ENCODE data around the gene POFUT2.
A peak's percentile ranks its signal among the peaks of the same experiment; 100 is the strongest.
"Not testable (repeated sequence)": the region's sequence is repeated elsewhere in the genome, so short reads cannot be mapped to it uniquely, and the experiment has no call there.

The POFUT2 gene

DNA sequence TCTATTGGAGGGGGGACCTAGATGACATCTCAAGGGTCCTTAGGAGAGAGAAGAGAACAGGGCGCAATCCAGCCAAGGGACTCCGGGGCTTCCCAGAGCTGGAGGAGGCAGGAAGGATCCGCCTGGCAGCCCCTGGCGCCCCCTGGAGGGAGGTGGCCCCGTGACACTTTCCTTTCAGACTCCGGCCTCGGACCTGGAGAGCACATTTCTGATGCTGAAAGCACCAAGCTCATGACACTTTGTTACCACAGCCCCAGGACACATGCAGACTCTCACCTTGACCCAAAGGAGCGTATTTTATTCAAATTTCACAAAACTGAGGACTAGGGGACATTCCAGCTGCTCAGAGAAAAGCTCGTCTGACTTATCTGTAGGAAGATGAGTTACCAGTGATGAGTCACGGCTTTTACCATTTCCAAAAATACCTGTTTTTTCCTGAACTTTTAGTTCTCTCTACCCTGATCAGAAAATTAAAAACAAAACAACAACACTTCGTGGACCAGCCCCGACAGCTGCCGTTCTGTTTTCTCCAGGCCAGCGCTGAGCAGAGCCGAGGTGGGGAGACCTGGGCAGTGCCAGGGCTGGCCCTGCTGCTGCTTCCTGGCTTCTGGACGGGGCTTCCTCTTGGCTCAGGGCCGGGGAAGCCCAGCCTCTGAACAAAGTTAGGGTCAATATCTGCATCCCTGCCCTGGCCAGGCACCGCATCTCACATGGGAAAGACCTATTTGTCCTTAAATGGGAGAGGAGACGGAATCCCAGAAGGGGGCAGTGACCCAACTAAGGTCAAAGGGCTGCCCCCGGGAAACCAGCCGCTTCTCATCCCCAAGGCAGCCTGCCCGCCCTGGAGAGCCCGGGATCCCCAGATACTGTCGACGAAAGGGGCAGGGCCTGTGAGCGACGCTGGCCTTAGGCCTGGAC lies 21.6 kb upstream of the POFUT2 start:
- Mint-ChIP-seq H3K4me3 (peak overlapping the region; percentile 0), H3K9me3 (no peaks in the 10 kb centered on the region), H3K27ac (no peak overlapping the region), H3K4me1 (ENCODE audit: low read depth) (peaks cover 11% of the 10 kb centered on the region), H3K36me3 (ENCODE audit: low read depth) (no peaks in the 10 kb centered on the region), H3K27me3 (peaks cover 16% of the 10 kb centered on the region)
- intact Hi-C loops (cut with micrococcal nuclease), result loop anchor here (1.0 to 5.0 kb wide), 3 partner anchors 17 to 169 kb away; no protein-coding TSS in a partner anchor

GRCh38 chr21:45308194-45309068 lies 20.7 kb upstream of the POFUT2 start:
- Mint-ChIP-seq H3K36me3 (ENCODE audit: low read depth) (no peaks in the 10 kb centered on the region), H3K27me3 (peaks cover 14% of the 10 kb centered on the region), H3K27ac (no peak overlapping the region), H3K4me3 (peak overlapping the region; percentile 0), H3K4me1 (ENCODE audit: low read depth) (peaks cover 11% of the 10 kb centered on the region), H3K9me3 (no peaks in the 10 kb centered on the region)
- intact Hi-C loops (cut with micrococcal nuclease), result loop anchor here (1.0 to 5.0 kb wide), 3 partner anchors 16 to 168 kb away; no protein-coding TSS in a partner anchor

GRCh38 chr21:45307597-45308158 lies 20.0 kb upstream of the POFUT2 start:
- Mint-ChIP-seq H3K27me3 (peaks cover 11% of the 10 kb centered on the region), H3K4me1 (ENCODE audit: low read depth) (peaks cover 11% of the 10 kb centered on the region)
- not testable (repeated sequence) for H3K36me3 Mint-ChIP-seq (ENCODE audit: low read depth); H3K9me3 Mint-ChIP-seq; H3K4me3 Mint-ChIP-seq; H3K27ac Mint-ChIP-seq
- intact Hi-C loops (cut with micrococcal nuclease), result loop anchor here (2.0 to 5.0 kb wide), 2 partner anchors 15 to 130 kb away; no protein-coding TSS in a partner anchor

GRCh38 chr21:45306832-45307571 lies 19.3 kb upstream of the POFUT2 start:
- Mint-ChIP-seq H3K4me3 (no peak overlapping the region), H3K27ac (no peak overlapping the region), H3K36me3 (ENCODE audit: low read depth) (no peaks in the 10 kb centered on the region), H3K4me1 (ENCODE audit: low read depth) (peaks cover 11% of the 10 kb centered on the region), H3K27me3 (peaks cover 11% of the 10 kb centered on the region), H3K9me3 (no peaks in the 10 kb centered on the region)
- intact Hi-C loops (cut with micrococcal nuclease), result loop anchor here (5.0 kb wide), 1 partner anchor 130 kb away; no protein-coding TSS in a partner anchor

DNA sequence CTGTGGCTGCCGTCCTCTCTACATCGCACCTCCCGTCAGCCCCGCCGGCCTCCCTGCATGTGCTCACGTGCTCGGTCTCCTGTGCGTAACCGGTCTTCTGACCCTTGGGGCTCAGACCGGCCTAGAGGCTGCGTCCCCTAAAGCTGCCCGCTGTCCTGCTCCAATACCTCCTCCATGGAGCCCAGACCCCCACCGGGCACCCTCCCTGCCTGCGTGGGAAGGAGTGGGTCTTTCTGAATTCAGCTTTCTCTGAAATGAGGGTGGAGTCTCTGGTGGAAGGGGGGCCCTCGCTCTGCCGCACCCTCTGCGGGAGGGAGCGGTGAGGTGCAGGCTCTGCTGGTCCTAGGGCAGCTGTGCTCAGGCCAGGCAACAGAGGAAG lies 18.7 kb upstream of the POFUT2 start:
- intact Hi-C loops (cut with micrococcal nuclease), result loop anchor here (5.0 kb wide), 1 partner anchor 131 kb away; no protein-coding TSS in a partner anchor
- Mint-ChIP-seq H3K27ac (no peak overlapping the region), H3K36me3 (ENCODE audit: low read depth) (no peaks in the 10 kb centered on the region), H3K9me3 (no peaks in the 10 kb centered on the region), H3K4me3 (no peak overlapping the region), H3K4me1 (ENCODE audit: low read depth) (peaks cover 11% of the 10 kb centered on the region), H3K27me3 (peaks cover 11% of the 10 kb centered on the region)

- Mint-ChIP-seq H3K4me3 (no peak overlapping the region), H3K36me3 (ENCODE audit: low read depth) (no peaks in the 10 kb centered on the region), H3K9me3 (no peaks in the 10 kb centered on the region), H3K27ac (no peak overlapping the region), H3K4me1 (ENCODE audit: low read depth) (peaks cover 11% of the 10 kb centered on the region), H3K27me3 (peaks cover 11% of the 10 kb centered on the region)
- intact Hi-C loops (cut with micrococcal nuclease), result loop anchor here (5.0 kb wide), 1 partner anchor 131 kb away; no protein-coding TSS in a partner anchor
Observed at GRCh38 chr21:45305836-45306235, 18.1 kb upstream of the POFUT2 start.

- Mint-ChIP-seq H3K27ac (no peak overlapping the region), H3K27me3 (peaks cover 11% of the 10 kb centered on the region)
Observed at GRCh38 chr21:45304945-45305344, 17.2 kb upstream of the POFUT2 start.

DNA sequence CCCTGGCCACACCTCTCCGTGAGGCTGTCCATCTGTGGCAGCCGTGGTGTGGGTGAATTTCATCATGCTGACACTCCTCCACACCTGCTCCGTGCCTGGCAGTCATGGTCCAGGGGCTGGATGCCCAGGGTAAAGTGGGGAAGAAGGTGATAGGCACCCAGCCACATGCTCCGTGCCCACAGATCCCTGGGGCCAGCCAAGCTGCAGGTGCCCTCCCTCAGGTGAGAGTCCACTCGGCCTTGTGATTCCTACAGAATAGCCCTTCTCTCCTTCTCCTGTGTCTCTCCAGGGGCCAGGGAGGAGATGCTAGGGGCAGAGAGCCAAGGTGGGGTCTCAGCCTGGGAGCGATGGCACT lies 16.8 kb upstream of the POFUT2 start:
- Mint-ChIP-seq H3K27me3 (peaks cover 11% of the 10 kb centered on the region), H3K27ac (no peak overlapping the region)

More at GRCh38 chr21:45304945-45305344, 17.2 kb upstream of the POFUT2 start:
- no peaks in the 10 kb centered on the region for H3K9me3 Mint-ChIP-seq
- intact Hi-C loops (cut with micrococcal nuclease), result loop anchor here (5.0 kb wide), 1 partner anchor 132 kb away; no protein-coding TSS in a partner anchor
- H3K4me1 Mint-ChIP-seq (ENCODE audit: low read depth), result peaks cover 11% of the 10 kb centered on the region
- H3K36me3 Mint-ChIP-seq (ENCODE audit: low read depth), result no peaks in the 10 kb centered on the region
- no peak overlapping the region for H3K4me3 Mint-ChIP-seq

DNA sequence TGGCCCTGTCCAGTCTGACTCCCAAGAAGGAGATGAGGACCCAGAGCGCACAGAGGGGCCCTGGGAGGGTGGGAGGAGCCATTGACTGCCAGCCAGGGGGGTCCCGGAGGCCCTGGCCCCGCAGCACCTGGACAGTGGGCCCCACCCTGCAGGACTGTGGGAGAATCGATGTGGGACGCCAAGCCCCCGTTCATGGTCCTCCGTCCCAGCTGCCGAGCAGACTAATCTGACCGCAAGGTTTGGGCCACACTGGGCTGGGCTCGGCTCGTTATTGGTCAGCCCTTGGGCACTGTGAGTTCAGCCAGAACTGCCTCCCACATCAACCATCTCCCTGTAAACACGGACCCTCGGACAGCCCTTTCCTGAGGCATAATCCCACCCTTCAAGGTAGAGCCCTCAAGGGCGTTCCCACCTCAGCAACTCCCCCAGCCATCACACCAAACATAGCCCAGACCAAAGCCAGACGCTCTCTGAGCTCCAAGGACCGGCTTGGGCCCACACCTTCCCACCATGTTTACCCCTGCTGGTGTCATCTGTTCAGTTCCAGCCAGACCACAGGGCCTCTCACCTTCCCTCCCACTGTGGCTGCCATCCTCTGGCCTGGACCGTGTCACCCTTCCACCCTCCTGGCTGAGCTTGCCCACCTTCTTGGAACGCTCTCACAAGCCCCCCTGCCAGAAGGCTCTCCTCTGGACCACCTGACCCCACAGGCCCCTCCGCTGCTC lies 16.2 kb upstream of the POFUT2 start:
- no peak overlapping the region for H3K27ac Mint-ChIP-seq
- intact Hi-C loops (cut with micrococcal nuclease), result no loop called here

More for the DNA sequence above, 16.8 kb upstream of the POFUT2 start:
- peaks cover 10% of the 10 kb centered on the region for H3K4me1 Mint-ChIP-seq (ENCODE audit: low read depth)
- no peaks in the 10 kb centered on the region for H3K9me3 Mint-ChIP-seq
- H3K36me3 Mint-ChIP-seq (ENCODE audit: low read depth), result no peaks in the 10 kb centered on the region
- intact Hi-C loops (cut with micrococcal nuclease), result no loop called here
- no peak overlapping the region for H3K4me3 Mint-ChIP-seq

DNA sequence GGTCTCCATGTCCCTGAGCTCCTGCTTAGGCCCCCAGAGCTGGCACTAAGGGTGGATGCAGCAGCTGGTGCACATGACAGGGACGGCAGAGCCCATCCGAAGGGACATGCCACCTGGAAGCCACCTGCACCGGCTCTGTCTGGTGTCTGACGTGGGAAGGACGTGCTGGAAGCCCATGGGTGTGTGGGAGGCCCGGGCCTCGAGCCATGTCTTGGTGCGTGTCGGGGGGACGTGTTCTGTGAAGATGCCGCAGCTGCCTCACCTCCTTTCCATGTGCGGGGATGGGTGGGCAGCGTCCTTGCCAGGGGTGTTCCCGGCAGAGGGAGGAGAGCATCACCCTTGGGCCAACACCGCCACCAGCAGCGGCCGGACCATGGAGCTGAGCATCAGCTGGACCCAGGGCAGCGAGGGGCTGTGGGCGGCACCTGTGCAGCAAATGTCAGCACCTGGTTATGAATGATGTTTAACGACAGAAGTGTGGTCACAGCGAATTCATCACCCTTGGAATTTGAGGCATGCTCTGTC lies 15.5 kb upstream of the POFUT2 start:
- H3K36me3 Mint-ChIP-seq (ENCODE audit: low read depth), result no peaks in the 10 kb centered on the region
- H3K27me3 Mint-ChIP-seq, result peaks cover 3% of the 10 kb centered on the region
- no peak overlapping the region for H3K27ac Mint-ChIP-seq
- intact Hi-C loops (cut with micrococcal nuclease), result no loop called here
- no peaks in the 10 kb centered on the region for H3K4me1 Mint-ChIP-seq (ENCODE audit: low read depth)
- H3K9me3 Mint-ChIP-seq, result no peaks in the 10 kb centered on the region
- H3K4me3 Mint-ChIP-seq, result no peak overlapping the region

More for the DNA sequence above, 16.2 kb upstream of the POFUT2 start:
- no peaks in the 10 kb centered on the region for H3K36me3 Mint-ChIP-seq (ENCODE audit: low read depth)
- H3K4me1 Mint-ChIP-seq (ENCODE audit: low read depth), result peaks cover 4% of the 10 kb centered on the region
- peaks cover 10% of the 10 kb centered on the region for H3K27me3 Mint-ChIP-seq
- no peaks in the 10 kb centered on the region for H3K9me3 Mint-ChIP-seq
- H3K4me3 Mint-ChIP-seq, result no peak overlapping the region

GRCh38 chr21:45302082-45303061 lies 14.7 kb upstream of the POFUT2 start:
- no peak overlapping the region for H3K27ac Mint-ChIP-seq
- no peaks in the 10 kb centered on the region for H3K9me3 Mint-ChIP-seq
- no peak overlapping the region for H3K4me3 Mint-ChIP-seq
- H3K4me1 Mint-ChIP-seq (ENCODE audit: low read depth), result no peaks in the 10 kb centered on the region
- no peaks in the 10 kb centered on the region for H3K27me3 Mint-ChIP-seq
- H3K36me3 Mint-ChIP-seq (ENCODE audit: low read depth), result no peaks in the 10 kb centered on the region
- intact Hi-C loops (cut with micrococcal nuclease), result no loop called here
